ENCODE data around the gene DAAM1. TPM values are rescaled to one million over a fixed set of nuclear protein-coding genes. Genes with fewer than 3 reads are reported as not detected.
A peak's percentile ranks its signal among the peaks of the same experiment; 100 is the strongest.

DAAM1 gene
- polyA plus RNA-seq, 1 donor (not counting 4 experiments of a cell fraction or from before 2014, with no cell fraction given) = 44.6 TPM

DNA sequence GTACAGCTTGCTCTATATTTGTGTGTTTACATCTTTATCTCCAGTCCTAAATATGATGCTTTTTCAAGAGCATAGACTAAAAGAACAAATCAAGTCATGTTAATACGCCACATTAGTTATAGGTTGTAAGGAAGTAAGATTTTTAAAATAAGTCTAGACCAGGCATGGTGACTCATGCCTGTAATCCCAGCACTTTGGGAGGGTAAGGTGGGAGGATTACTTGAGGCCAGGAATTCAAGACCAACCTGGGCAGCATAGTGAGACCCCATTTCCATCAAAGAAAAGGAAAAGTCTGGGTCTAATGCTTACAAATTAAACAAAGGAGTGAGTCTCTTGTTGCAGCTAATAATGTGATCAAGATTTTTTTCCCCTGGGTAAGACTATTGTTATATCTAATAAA, 157.9 kb downstream of the DAAM1 start:
- Histone ChIP-seq H3K9me3 (ENCODE audit: control insufficient read depth, low read depth, low read length) (no peaks in the 10 kb centered on the region), H3K36me3 (ENCODE audit: control insufficient read depth in 2 of 2, extremely low read depth in 1 of 2, insufficient read depth in 2 of 2, low read length in 2 of 2) (peaks cover 6 to 19% of the 10 kb centered on the region in 2 experiments), H3K4me3 (ENCODE audit: control insufficient read depth in 2 of 3, extremely low read depth in 1 of 3, insufficient read depth in 2 of 3, low read depth in 1 of 3, low read length in 3 of 3) (no peak overlapping the region), H3K79me2 (ENCODE audit: control insufficient read depth, insufficient read depth, low read length) (no peaks in the 10 kb centered on the region), H3K4me2 (ENCODE audit: control insufficient read depth, extremely low read depth, insufficient read depth, low read depth, low read length) (no peak overlapping the region), H3K27me3 (ENCODE audit: control insufficient read depth, extremely low read depth, insufficient read depth, low read length) (no peaks in the 10 kb centered on the region), H3K9ac (ENCODE audit: control insufficient read depth, extremely low read depth, insufficient read depth, low read length) (no peak overlapping the region), H3K4me1 (ENCODE audit: control insufficient read depth, extremely low read depth, insufficient read depth, low read length) (peaks cover 43% of the 10 kb centered on the region), H2AFZ (ENCODE audit: control insufficient read depth, low read length) (no peak overlapping the region), H4K20me1 (ENCODE audit: control insufficient read depth, extremely low read depth, insufficient read depth, low read length) (no peaks in the 10 kb centered on the region), H3K27ac (ENCODE audit: control insufficient read depth, insufficient read depth, low read length) (no peak overlapping the region), H3K9me1 (ENCODE audit: control insufficient read depth, extremely low read depth, insufficient read depth, low read length) (no peaks in the 10 kb centered on the region)
- DNase-seq (ENCODE audit: low read depth, low spot score) (no peak), FAIRE-seq (no peak)
- dilution Hi-C loops (cut with MboI; ENCODE audit: extremely low pct_ligation_motif_present, low sequenced_read_pairs) = no loop called here
- no peak for TF ChIP-seq EZH2 (IDR thresholded peaks at IDR 0.05; ENCODE audit: low read length)
- TF ChIP-seq, protein P1, sequence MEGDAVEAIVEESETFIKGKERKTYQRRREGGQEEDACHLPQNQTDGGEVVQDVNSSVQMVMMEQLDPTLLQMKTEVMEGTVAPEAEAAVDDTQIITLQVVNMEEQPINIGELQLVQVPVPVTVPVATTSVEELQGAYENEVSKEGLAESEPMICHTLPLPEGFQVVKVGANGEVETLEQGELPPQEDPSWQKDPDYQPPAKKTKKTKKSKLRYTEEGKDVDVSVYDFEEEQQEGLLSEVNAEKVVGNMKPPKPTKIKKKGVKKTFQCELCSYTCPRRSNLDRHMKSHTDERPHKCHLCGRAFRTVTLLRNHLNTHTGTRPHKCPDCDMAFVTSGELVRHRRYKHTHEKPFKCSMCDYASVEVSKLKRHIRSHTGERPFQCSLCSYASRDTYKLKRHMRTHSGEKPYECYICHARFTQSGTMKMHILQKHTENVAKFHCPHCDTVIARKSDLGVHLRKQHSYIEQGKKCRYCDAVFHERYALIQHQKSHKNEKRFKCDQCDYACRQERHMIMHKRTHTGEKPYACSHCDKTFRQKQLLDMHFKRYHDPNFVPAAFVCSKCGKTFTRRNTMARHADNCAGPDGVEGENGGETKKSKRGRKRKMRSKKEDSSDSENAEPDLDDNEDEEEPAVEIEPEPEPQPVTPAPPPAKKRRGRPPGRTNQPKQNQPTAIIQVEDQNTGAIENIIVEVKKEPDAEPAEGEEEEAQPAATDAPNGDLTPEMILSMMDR (optimal IDR thresholded peaks at IDR 0.05 in 1 of 3, IDR thresholded peaks at IDR 0.05 in 1 of 3, conservative IDR thresholded peaks at IDR 0.05 in 1 of 3; ENCODE audit: extremely low read depth in 1 of 3, insufficient read depth in 2 of 3, low read length in 3 of 3) = no peak

DNA sequence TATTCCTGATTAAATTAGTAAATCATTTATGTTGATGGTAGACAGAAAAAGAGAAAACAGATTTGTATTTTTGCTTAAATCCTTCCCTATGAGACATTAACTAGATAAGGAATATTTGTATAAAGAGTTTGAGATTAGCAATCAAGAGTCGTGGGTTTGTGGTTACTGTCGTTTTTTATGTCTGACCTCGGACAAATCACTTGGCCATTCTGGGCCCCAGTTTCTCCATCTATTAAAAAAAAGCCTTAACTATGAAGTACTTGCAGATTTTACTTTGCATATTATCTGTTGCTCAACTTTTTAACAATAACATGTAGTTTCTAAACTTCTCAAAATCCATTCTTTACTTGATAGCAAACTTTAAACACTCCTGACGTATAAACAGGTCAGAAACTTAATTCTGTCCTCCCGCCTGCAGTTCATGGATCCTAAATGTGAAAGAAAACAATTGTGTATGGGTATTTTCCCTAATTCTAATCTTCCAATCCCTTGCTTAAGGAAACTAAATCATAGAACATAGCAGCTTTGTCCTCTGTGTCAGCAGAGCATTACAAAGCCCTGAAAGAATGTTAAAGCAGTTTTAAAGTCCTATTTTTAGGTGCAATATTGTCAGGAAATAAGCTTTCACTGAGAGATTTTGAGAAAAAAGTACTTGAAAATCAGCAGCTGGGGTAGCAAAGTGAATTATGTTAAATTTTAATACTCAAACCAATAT, 158.5 kb downstream of the DAAM1 start:
- Histone ChIP-seq H3K79me2 (ENCODE audit: control insufficient read depth, insufficient read depth, low read length) (no peaks in the 10 kb centered on the region), H3K9ac (ENCODE audit: control insufficient read depth, extremely low read depth, insufficient read depth, low read length) (no peak overlapping the region), H4K20me1 (ENCODE audit: control insufficient read depth, extremely low read depth, insufficient read depth, low read length) (no peaks in the 10 kb centered on the region), H3K27me3 (ENCODE audit: control insufficient read depth, extremely low read depth, insufficient read depth, low read length) (no peaks in the 10 kb centered on the region), H2AFZ (ENCODE audit: control insufficient read depth, low read length) (no peak overlapping the region), H3K36me3 (ENCODE audit: control insufficient read depth in 2 of 2, extremely low read depth in 1 of 2, insufficient read depth in 2 of 2, low read length in 2 of 2) (peaks cover 6 to 21% of the 10 kb centered on the region in 2 experiments), H3K9me3 (ENCODE audit: control insufficient read depth, low read depth, low read length) (no peaks in the 10 kb centered on the region), H3K27ac (ENCODE audit: control insufficient read depth, insufficient read depth, low read length) (peak overlapping the region; percentile 42), H3K4me2 (ENCODE audit: control insufficient read depth, extremely low read depth, insufficient read depth, low read depth, low read length) (peak overlapping the region; percentile 47), H3K4me3 (ENCODE audit: control insufficient read depth in 2 of 3, extremely low read depth in 1 of 3, insufficient read depth in 2 of 3, low read depth in 1 of 3, low read length in 3 of 3) (no peak overlapping the region), H3K9me1 (ENCODE audit: control insufficient read depth, extremely low read depth, insufficient read depth, low read length) (no peaks in the 10 kb centered on the region), H3K4me1 (ENCODE audit: control insufficient read depth, extremely low read depth, insufficient read depth, low read length) (peaks cover 40% of the 10 kb centered on the region)
- FAIRE-seq = no peak
- DNase-seq (ENCODE audit: low read depth, low spot score) = no peak
- TF ChIP-seq, protein P1 (optimal IDR thresholded peaks at IDR 0.05 in 1 of 3, IDR thresholded peaks at IDR 0.05 in 1 of 3, conservative IDR thresholded peaks at IDR 0.05 in 1 of 3; ENCODE audit: extremely low read depth in 1 of 3, insufficient read depth in 2 of 3, low read length in 3 of 3) = no peak
- no peak for TF ChIP-seq EZH2 (IDR thresholded peaks at IDR 0.05; ENCODE audit: low read length)
- dilution Hi-C loops (cut with MboI; ENCODE audit: extremely low pct_ligation_motif_present, low sequenced_read_pairs) = no loop called here
